ENCODE results near the gene ENPP3. TPM values are rescaled to one million over a fixed set of nuclear protein-coding genes. Genes with fewer than 3 reads are reported as not detected.

Gene ENPP3
- total RNA-seq, 1 experiment from 2014 or later = not detected

DNA sequence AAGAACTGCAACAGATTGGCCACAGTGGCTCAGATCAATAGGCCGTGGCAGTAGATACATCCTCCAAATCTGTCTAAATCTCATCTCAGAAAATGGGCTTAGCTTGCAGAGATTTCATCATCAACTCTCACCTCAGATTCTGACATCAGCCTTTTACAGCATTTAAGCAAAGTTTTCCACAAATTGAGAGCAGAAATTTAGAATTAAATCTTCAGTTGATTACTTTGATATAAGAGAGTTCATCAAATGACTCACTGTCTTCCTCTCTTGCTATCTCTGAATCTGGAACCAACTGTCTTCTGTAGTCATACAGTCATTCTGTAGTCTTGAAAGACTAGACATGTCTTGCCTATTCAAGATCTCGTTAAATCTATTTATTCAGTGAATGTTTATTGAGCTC, 118.9 kb downstream of the ENPP3 start:
- CTCF ChIA-PET = no interaction called here
- no peaks in the 10 kb centered on the region for H3K9me3 Mint-ChIP-seq
- H3K4me3 Mint-ChIP-seq = no peak overlapping the region
- DNase-seq (ENCODE audit: low spot score) = no peak
- no peaks in the 10 kb centered on the region for H3K4me1 Mint-ChIP-seq
- POLR2A ChIA-PET = no interaction called here
- TF ChIP-seq OVOL2 (CRISPR knock-in tag; IDR thresholded peaks at IDR 0.05; ENCODE audit: borderline replicate concordance) (no peak), JUN (CRISPR knock-in tag; IDR thresholded peaks at IDR 0.05) (no peak)
- no peak for ATAC-seq
- no peak overlapping the region for H3K27ac Mint-ChIP-seq
- peaks cover 33% of the 10 kb centered on the region for H3K27me3 Mint-ChIP-seq (ENCODE audit: low read depth)
- H3K36me3 Mint-ChIP-seq = no peaks in the 10 kb centered on the region

DNA sequence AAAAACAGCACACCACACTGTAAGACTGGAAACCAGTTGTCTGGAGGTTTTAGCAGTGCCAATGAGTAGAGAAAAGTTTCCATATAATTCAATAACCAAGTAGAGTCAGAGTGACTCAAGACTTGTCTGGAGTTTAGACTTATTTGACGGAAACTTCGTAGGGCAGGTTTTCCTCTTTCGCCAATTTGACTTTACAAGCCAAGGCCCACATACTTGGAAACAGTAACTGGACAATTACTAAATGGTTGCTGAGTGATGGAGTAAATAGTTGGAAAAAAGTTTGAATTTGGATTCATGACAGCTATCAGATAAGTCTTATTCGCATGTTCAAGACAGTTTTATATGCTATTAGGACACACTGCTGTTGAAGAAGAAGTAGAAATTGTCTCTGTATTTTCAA, 121.8 kb downstream of the ENPP3 start:
- H3K4me3 Mint-ChIP-seq = no peak overlapping the region
- H3K9me3 Mint-ChIP-seq = no peaks in the 10 kb centered on the region
- no peaks in the 10 kb centered on the region for H3K36me3 Mint-ChIP-seq
- ATAC-seq (no peak), DNase-seq (ENCODE audit: low spot score) (no peak)
- ChIA-PET POLR2A (no interaction called here), CTCF (no interaction called here)
- no peak for TF ChIP-seq KAT7 (CRISPR knock-in tag; IDR thresholded peaks at IDR 0.05; ENCODE audit: borderline replicate concordance)
- no peak for TF ChIP-seq FOXK1 (CRISPR knock-in tag; IDR thresholded peaks at IDR 0.05)
- no peak for TF ChIP-seq JAZF1 (CRISPR knock-in tag; IDR thresholded peaks at IDR 0.05)
- peaks cover 39% of the 10 kb centered on the region for H3K27me3 Mint-ChIP-seq (ENCODE audit: low read depth)
- no peak overlapping the region for H3K27ac Mint-ChIP-seq
- no peaks in the 10 kb centered on the region for H3K4me1 Mint-ChIP-seq

DNA sequence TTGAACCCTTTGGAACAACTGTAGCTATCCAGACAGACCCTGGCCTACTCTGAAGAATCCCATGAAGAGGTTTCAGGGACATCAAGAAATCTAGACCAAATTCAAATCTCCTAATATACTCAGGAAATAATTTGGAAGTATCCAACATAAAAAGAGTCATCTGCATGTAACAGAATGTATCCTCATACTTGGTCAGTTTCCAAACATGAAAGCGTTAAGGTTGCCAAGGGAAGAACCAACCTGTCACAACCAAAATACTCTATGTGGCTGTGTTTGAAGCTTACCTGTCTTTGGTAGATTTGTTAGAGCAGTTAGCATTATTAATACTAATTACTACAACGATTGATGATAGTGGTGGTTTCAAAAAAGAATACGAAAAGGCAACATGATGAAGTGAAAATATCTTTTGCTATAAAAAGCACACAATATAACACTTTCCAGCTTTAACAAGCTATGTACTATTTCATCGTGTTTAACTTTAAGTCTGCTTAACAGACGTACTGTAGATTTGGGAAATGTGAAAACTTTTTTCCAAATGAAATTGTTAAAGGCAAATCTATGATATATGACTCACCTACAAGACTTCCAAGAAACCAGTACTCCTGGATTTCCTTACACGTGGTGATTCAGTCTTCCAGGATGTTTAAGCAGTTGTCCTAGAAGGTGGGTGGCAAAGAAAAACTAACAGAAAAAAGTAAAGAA, 124.1 kb downstream of the ENPP3 start:
- H3K27ac Mint-ChIP-seq = no peak overlapping the region
- H3K27me3 Mint-ChIP-seq (ENCODE audit: low read depth) = peaks cover 23% of the 10 kb centered on the region
- ATAC-seq (no peak), DNase-seq (ENCODE audit: low spot score) (no peak)
- no peaks in the 10 kb centered on the region for H3K4me1 Mint-ChIP-seq
- no peaks in the 10 kb centered on the region for H3K36me3 Mint-ChIP-seq
- ChIA-PET CTCF (no interaction called here), POLR2A (no interaction called here)
- H3K9me3 Mint-ChIP-seq = no peaks in the 10 kb centered on the region
- H3K4me3 Mint-ChIP-seq = no peak overlapping the region
- TF ChIP-seq ESRRA (CRISPR knock-in tag; IDR thresholded peaks at IDR 0.05; ENCODE audit: borderline replicate concordance) = no peak
- TF ChIP-seq EMX1 (CRISPR knock-in tag; IDR thresholded peaks at IDR 0.05) = no peak
- TF ChIP-seq, protein P1, sequence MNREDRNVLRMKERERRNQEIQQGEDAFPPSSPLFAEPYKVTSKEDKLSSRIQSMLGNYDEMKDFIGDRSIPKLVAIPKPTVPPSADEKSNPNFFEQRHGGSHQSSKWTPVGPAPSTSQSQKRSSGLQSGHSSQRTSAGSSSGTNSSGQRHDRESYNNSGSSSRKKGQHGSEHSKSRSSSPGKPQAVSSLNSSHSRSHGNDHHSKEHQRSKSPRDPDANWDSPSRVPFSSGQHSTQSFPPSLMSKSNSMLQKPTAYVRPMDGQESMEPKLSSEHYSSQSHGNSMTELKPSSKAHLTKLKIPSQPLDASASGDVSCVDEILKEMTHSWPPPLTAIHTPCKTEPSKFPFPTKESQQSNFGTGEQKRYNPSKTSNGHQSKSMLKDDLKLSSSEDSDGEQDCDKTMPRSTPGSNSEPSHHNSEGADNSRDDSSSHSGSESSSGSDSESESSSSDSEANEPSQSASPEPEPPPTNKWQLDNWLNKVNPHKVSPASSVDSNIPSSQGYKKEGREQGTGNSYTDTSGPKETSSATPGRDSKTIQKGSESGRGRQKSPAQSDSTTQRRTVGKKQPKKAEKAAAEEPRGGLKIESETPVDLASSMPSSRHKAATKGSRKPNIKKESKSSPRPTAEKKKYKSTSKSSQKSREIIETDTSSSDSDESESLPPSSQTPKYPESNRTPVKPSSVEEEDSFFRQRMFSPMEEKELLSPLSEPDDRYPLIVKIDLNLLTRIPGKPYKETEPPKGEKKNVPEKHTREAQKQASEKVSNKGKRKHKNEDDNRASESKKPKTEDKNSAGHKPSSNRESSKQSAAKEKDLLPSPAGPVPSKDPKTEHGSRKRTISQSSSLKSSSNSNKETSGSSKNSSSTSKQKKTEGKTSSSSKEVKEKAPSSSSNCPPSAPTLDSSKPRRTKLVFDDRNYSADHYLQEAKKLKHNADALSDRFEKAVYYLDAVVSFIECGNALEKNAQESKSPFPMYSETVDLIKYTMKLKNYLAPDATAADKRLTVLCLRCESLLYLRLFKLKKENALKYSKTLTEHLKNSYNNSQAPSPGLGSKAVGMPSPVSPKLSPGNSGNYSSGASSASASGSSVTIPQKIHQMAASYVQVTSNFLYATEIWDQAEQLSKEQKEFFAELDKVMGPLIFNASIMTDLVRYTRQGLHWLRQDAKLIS (CRISPR knock-in tag; IDR thresholded peaks at IDR 0.05; ENCODE audit: borderline replicate concordance) = no peak
- no peak for TF ChIP-seq FOXP4 (CRISPR knock-in tag; IDR thresholded peaks at IDR 0.05)
- TF ChIP-seq, protein P2, sequence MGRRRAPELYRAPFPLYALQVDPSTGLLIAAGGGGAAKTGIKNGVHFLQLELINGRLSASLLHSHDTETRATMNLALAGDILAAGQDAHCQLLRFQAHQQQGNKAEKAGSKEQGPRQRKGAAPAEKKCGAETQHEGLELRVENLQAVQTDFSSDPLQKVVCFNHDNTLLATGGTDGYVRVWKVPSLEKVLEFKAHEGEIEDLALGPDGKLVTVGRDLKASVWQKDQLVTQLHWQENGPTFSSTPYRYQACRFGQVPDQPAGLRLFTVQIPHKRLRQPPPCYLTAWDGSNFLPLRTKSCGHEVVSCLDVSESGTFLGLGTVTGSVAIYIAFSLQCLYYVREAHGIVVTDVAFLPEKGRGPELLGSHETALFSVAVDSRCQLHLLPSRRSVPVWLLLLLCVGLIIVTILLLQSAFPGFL (CRISPR knock-in tag; IDR thresholded peaks at IDR 0.05; ENCODE audit: borderline replicate concordance) = no peak
- no peak for TF ChIP-seq HMGA2 (CRISPR knock-in tag; IDR thresholded peaks at IDR 0.05)
- TF ChIP-seq OVOL2 (CRISPR knock-in tag; IDR thresholded peaks at IDR 0.05; ENCODE audit: borderline replicate concordance) = no peak
- TF ChIP-seq GRHL2 (CRISPR knock-in tag; IDR thresholded peaks at IDR 0.05; ENCODE audit: insufficient replicate concordance, severe bottlenecking) = no peak
- no peak for TF ChIP-seq GABPB1 (CRISPR knock-in tag; IDR thresholded peaks at IDR 0.05)
- no peak for TF ChIP-seq MXD4 (CRISPR knock-in tag; IDR thresholded peaks at IDR 0.05; ENCODE audit: borderline replicate concordance)
- no peak for TF ChIP-seq TEAD4 (CRISPR knock-in tag; IDR thresholded peaks at IDR 0.05)
- TF ChIP-seq, protein P3, sequence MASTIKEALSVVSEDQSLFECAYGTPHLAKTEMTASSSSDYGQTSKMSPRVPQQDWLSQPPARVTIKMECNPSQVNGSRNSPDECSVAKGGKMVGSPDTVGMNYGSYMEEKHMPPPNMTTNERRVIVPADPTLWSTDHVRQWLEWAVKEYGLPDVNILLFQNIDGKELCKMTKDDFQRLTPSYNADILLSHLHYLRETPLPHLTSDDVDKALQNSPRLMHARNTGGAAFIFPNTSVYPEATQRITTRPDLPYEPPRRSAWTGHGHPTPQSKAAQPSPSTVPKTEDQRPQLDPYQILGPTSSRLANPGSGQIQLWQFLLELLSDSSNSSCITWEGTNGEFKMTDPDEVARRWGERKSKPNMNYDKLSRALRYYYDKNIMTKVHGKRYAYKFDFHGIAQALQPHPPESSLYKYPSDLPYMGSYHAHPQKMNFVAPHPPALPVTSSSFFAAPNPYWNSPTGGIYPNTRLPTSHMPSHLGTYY (CRISPR knock-in tag; IDR thresholded peaks at IDR 0.05) = no peak
- no peak for TF ChIP-seq IRF2 (CRISPR knock-in tag; IDR thresholded peaks at IDR 0.05; ENCODE audit: borderline replicate concordance, low read depth)
- TF ChIP-seq, protein P4, sequence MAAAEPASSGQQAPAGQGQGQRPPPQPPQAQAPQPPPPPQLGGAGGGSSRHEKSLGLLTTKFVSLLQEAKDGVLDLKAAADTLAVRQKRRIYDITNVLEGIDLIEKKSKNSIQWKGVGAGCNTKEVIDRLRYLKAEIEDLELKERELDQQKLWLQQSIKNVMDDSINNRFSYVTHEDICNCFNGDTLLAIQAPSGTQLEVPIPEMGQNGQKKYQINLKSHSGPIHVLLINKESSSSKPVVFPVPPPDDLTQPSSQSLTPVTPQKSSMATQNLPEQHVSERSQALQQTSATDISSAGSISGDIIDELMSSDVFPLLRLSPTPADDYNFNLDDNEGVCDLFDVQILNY (CRISPR knock-in tag; IDR thresholded peaks at IDR 0.05) = no peak
- TF ChIP-seq, protein P5, sequence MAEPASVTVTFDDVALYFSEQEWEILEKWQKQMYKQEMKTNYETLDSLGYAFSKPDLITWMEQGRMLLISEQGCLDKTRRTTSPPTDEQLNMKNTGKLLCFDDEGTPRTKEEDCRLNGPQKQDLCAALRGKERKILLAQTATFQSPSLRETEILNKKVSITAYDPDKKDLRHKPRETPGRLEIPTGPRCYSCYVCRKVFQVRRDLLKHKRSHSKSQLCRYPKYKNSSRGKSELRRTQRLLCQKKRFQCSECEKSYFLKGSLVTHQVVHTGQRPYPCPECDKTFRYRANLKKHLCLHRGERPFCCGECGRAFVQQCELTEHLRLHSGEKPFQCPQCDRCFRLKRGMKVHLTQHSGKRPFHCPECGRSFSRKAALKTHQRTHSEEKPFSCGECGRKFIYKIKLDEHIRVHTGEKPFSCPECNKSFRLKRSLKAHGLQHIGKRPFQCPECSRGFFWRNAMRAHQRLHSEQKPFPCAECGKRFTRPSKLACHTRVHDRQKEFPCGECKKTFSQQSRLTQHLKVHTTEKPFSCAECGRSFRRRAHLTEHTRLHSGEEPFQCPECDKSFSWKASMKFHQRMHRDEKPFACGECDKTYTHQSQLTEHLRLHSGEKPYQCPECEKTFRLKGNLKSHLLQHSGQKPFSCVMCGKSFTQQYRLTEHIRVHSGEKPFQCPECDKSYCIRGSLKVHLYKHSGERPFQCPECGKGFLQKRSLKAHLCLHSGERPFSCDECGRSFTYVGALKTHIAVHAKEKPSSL (CRISPR knock-in tag; conservative IDR thresholded peaks at IDR 0.05) = no peak
- TF ChIP-seq, protein P6, sequence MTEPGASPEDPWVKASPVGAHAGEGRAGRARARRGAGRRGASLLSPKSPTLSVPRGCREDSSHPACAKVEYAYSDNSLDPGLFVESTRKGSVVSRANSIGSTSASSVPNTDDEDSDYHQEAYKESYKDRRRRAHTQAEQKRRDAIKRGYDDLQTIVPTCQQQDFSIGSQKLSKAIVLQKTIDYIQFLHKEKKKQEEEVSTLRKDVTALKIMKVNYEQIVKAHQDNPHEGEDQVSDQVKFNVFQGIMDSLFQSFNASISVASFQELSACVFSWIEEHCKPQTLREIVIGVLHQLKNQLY (CRISPR knock-in tag; IDR thresholded peaks at IDR 0.05) = no peak

Data from WTC11 (cell line).